ENCODE results near the gene NSMCE1. TPM values are rescaled to one million over a fixed set of nuclear protein-coding genes. Genes with fewer than 3 reads are reported as not detected.

Gene NSMCE1
- total RNA-seq, 1 experiment from 2014 or later = 19.3 TPM

- H3K27ac ChIP-seq (ENCODE audit: insufficient read length, low read depth, low read length) = no peak overlapping the region
- no peak overlapping the region for H2BK120ac ChIP-seq (ENCODE audit: low read depth, low read length, poor library complexity, severe bottlenecking)
- no peak overlapping the region for H2AFZ ChIP-seq (ENCODE audit: low read length)
- no peaks in the 10 kb centered on the region for H3K23me2 ChIP-seq (ENCODE audit: insufficient read length, low read depth, low read length, poor library complexity, severe bottlenecking)
- no peaks in the 10 kb centered on the region for H4K20me1 ChIP-seq (ENCODE audit: control insufficient read depth, insufficient read depth, insufficient read length)
- no peaks in the 10 kb centered on the region for H3K79me1 ChIP-seq (ENCODE audit: insufficient read depth, low read depth, low read length, poor library complexity, severe bottlenecking)
- no peak overlapping the region for H2BK5ac ChIP-seq (ENCODE audit: insufficient read length, low read length)
- H3K9me3 Mint-ChIP-seq = peaks cover 2 to 10% of the 10 kb centered on the region in 2 experiments; a peak in 3 of 5 replicates
- H2BK12ac ChIP-seq (ENCODE audit: insufficient read length, low read depth, low read length) = no peak overlapping the region
- no peak overlapping the region for H2AK5ac ChIP-seq (ENCODE audit: insufficient read length, low read length)
- no peak overlapping the region for H2BK20ac ChIP-seq (ENCODE audit: low read depth, low read length, poor library complexity, severe bottlenecking)
- no peaks in the 10 kb centered on the region for H3K4me1 ChIP-seq (ENCODE audit: insufficient read depth, low read length)
- no peaks in the 10 kb centered on the region for H3K27me3 ChIP-seq (ENCODE audit: insufficient read depth, low read length)
- no peak overlapping the region for H3K9ac ChIP-seq (ENCODE audit: extremely low read depth, insufficient read length, low read length)
- no peak overlapping the region for H4K8ac ChIP-seq (replicated peaks; ENCODE audit: insufficient read length, low read depth, low read length)
- no peak overlapping the region for H3K27ac Mint-ChIP-seq
- no peak for DNase-seq
- H3K4me3 Mint-ChIP-seq = no peak overlapping the region
- no CpG with 5 or more reads among the region's 8 CpGs for WGBS (ENCODE audit: extremely low coverage, insufficient read length, low lambda C conversion rate)
- no peak overlapping the region for H3K18ac ChIP-seq (ENCODE audit: insufficient read length, low read depth, low read length)
- H4K5ac ChIP-seq (ENCODE audit: insufficient read length, low read depth, low read length) = no peak overlapping the region
- no peaks in the 10 kb centered on the region for H3K9me3 ChIP-seq (ENCODE audit: control insufficient read depth, low read depth, low read length)
- no peaks in the 10 kb centered on the region for H3K27me3 Mint-ChIP-seq (ENCODE audit: low read depth)
- H3K4me2 ChIP-seq (ENCODE audit: insufficient read depth, insufficient read length, low read length) = no peak overlapping the region
- H3K79me2 ChIP-seq (ENCODE audit: insufficient read depth, low read length) = no peaks in the 10 kb centered on the region
- H4K91ac ChIP-seq (ENCODE audit: insufficient read length, low read depth, low read length) = no peak overlapping the region
- no peak overlapping the region for H3K56ac ChIP-seq (ENCODE audit: insufficient read length, low read depth, low read length)
- no peaks in the 10 kb centered on the region for H3K36me3 Mint-ChIP-seq (ENCODE audit: insufficient read depth in 1 of 3, low read depth in 3 of 3)
- H3K14ac ChIP-seq (ENCODE audit: insufficient read depth, low read length) = no peak overlapping the region
- no peak overlapping the region for H3T11ph ChIP-seq (ENCODE audit: low read length)
- no peak overlapping the region for H3K4ac ChIP-seq (ENCODE audit: low read depth, low read length)
- H3K4me1 Mint-ChIP-seq = peaks cover 8 to 12% of the 10 kb centered on the region in 2 experiments
- no peak for TF ChIP-seq CTCF (conservative IDR thresholded peaks at IDR 0.05)
- H2BK15ac ChIP-seq (ENCODE audit: low read depth, low read length) = no peak overlapping the region
- no peak overlapping the region for H3K23ac ChIP-seq (ENCODE audit: insufficient read length, low read depth, low read length)
These were observed 92.7 kb downstream of the NSMCE1 start for GRCh38 chr16:27175888-27176287.

Other genes with a start within 250 kb of the NSMCE1 start
- gene C16orf82, start 201.8 kb downstream of the NSMCE1 start, total RNA-seq (2021) = not detected in 2 replicates
- 15.2 and 15.5 TPM in 2 replicates for gene KDM8, start 65.2 kb downstream of the NSMCE1 start, total RNA-seq (2021)
- gene IL4R, start 45.2 kb upstream of the NSMCE1 start, total RNA-seq (2021) = 28.3 and 28.6 TPM in 2 replicates
- gene IL21R, start 133.4 kb upstream of the NSMCE1 start, total RNA-seq (2021) = 0.07 and 0.11 TPM in 2 replicates

Data from H9 (cell line).